ENCODE measurements around the gene ARID3C.

- no peak for TF ChIP-seq CTCF (IDR thresholded peaks at IDR 0.05)
- TF ChIP-seq POLR2A (IDR thresholded peaks at IDR 0.05), result no peak
Observed at GRCh38 chr9:34634551-34635248, 5.8 kb upstream of the ARID3C start.
